Activated T-cell treated with anti-CD3 and anti-CD28 coated beads, Interleukin-2, amount 50 U/mL, for 4 hours (primary cell): ENCODE results near the gene ACP6. TPM values are rescaled to one million over a fixed set of nuclear protein-coding genes. Genes with fewer than 3 reads are reported as not detected.
"Not testable (repeated sequence)": the region's sequence is repeated elsewhere in the genome, so short reads cannot be mapped to it uniquely, and the experiment has no call there.

Experiments
- ATAC-seq, 2 donors: fragments of 200-7000 bp; cut with Tn5 transposase; one replicate each; pipeline ENCODE4 v1.10.0; 2021
- DNase-seq: peaks from one replicate; pipeline ENCODE4 v3.0.0-alpha.2; 2020
- H3K27me3 Mint-ChIP-seq: one replicate; pipeline ENCODE4 v1.8.0; 2021; ENCODE audit warnings: low read depth, mixed read lengths
- H3K36me3 Mint-ChIP-seq: one replicate; pipeline ENCODE4 v1.8.0; 2022; ENCODE audit warnings: mixed read lengths; ENCODE audit not compliant: insufficient read depth
- H3K4me1 Mint-ChIP-seq: one replicate; pipeline ENCODE4 v1.8.0; 2021; ENCODE audit warnings: low read depth, mixed read lengths
- H3K4me3 Mint-ChIP-seq: one replicate; pipeline ENCODE4 v1.8.0; 2021; ENCODE audit warnings: mild to moderate bottlenecking, moderate library complexity, mixed read lengths
- H3K9me3 Mint-ChIP-seq: one replicate; pipeline ENCODE4 v1.8.0; 2021; ENCODE audit warnings: mixed read lengths
- total RNA-seq, 3 donors: library from RNA; stranded (reverse); gene quantifications; one replicate each; pipeline ENCODE4 v1.2.1, GENCODE V29; 2021

Gene ACP6
- 1 to 10 TPM; 5.2 to 8.1 (median 5.6) TPM for total RNA-seq

GRCh38 chr1:147670319-147671001, at the start of gene ACP6:
TSS of gene ACP6 (minus strand) at chr1:147670524. CDS start at chr1:147670048, 476 bp downstream.
- Mint-ChIP-seq H3K9me3 (no peaks in the 10 kb centered on the region), H3K4me1 (peaks cover 17% of the 10 kb centered on the region), H3K4me3 (peak within 1 kb of the TSS; percentile 89), H3K36me3 (no peaks in the 10 kb centered on the region), H3K27me3 (peaks cover under 1% of the 10 kb centered on the region)
- ATAC-seq (peak; percentile 97), DNase-seq (peak; percentile 81)

- no peaks in the 10 kb centered on the region for H3K36me3 Mint-ChIP-seq
- peaks cover 16% of the 10 kb centered on the region for H3K27me3 Mint-ChIP-seq
- ATAC-seq (no peak), DNase-seq (no peak)
- H3K4me1 Mint-ChIP-seq, result peaks cover 12% of the 10 kb centered on the region
- H3K4me3 Mint-ChIP-seq, result no peak overlapping the region
- no peaks in the 10 kb centered on the region for H3K9me3 Mint-ChIP-seq
Observed at GRCh38 chr1:147719711-147720225, 49.4 kb upstream of the ACP6 start.

- H3K27me3 Mint-ChIP-seq, result peaks cover 22% of the 10 kb centered on the region
- H3K36me3 Mint-ChIP-seq, result no peaks in the 10 kb centered on the region
- DNase-seq (no peak), ATAC-seq (no peak)
- H3K9me3 Mint-ChIP-seq, result no peaks in the 10 kb centered on the region
- no peak overlapping the region for H3K4me3 Mint-ChIP-seq
- peaks cover 12% of the 10 kb centered on the region for H3K4me1 Mint-ChIP-seq
Observed at GRCh38 chr1:147719029-147719698, 48.8 kb upstream of the ACP6 start.

- DNase-seq (no peak), ATAC-seq (no peak)
- peaks cover 23% of the 10 kb centered on the region for H3K27me3 Mint-ChIP-seq
- peaks cover 12% of the 10 kb centered on the region for H3K4me1 Mint-ChIP-seq
- no peak overlapping the region for H3K4me3 Mint-ChIP-seq
- no peaks in the 10 kb centered on the region for H3K9me3 Mint-ChIP-seq
- no peaks in the 10 kb centered on the region for H3K36me3 Mint-ChIP-seq
Observed at GRCh38 chr1:147717706-147718097, 47.4 kb upstream of the ACP6 start.

- ATAC-seq, result no peak
- peaks cover 12% of the 10 kb centered on the region for H3K4me1 Mint-ChIP-seq
- H3K9me3 Mint-ChIP-seq, result no peaks in the 10 kb centered on the region
- peaks cover 24% of the 10 kb centered on the region for H3K27me3 Mint-ChIP-seq
- H3K36me3 Mint-ChIP-seq, result no peaks in the 10 kb centered on the region
- H3K4me3 Mint-ChIP-seq, result no peak overlapping the region
- DNase-seq, result no peak
Observed at GRCh38 chr1:147717051-147717705, 46.9 kb upstream of the ACP6 start.

- no peak overlapping the region for H3K4me3 Mint-ChIP-seq
- no peaks in the 10 kb centered on the region for H3K9me3 Mint-ChIP-seq
- no peaks in the 10 kb centered on the region for H3K36me3 Mint-ChIP-seq
- peaks cover 31% of the 10 kb centered on the region for H3K27me3 Mint-ChIP-seq
- peaks cover 8% of the 10 kb centered on the region for H3K4me1 Mint-ChIP-seq
- ATAC-seq (no peak), DNase-seq (no peak)
Observed at GRCh38 chr1:147712605-147713004, 42.3 kb upstream of the ACP6 start.

- Mint-ChIP-seq H3K4me1 (peaks cover 8% of the 10 kb centered on the region), H3K9me3 (no peaks in the 10 kb centered on the region), H3K36me3 (no peaks in the 10 kb centered on the region), H3K4me3 (peak overlapping the region; percentile 16), H3K27me3 (peaks cover 11% of the 10 kb centered on the region)
- peak; percentile 92 to 96 for ATAC-seq
- DNase-seq, result peak; percentile 51
Observed at GRCh38 chr1:147700042-147701006, 30.0 kb upstream of the ACP6 start.

GRCh38 chr1:147699686-147700041, 29.3 kb upstream of the ACP6 start:
- Mint-ChIP-seq H3K9me3 (no peaks in the 10 kb centered on the region), H3K27me3 (peaks cover 14% of the 10 kb centered on the region), H3K4me3 (no peak overlapping the region), H3K36me3 (no peaks in the 10 kb centered on the region), H3K4me1 (peaks cover 8% of the 10 kb centered on the region)
- DNase-seq, result no peak
- no peak for ATAC-seq

- ATAC-seq (no peak), DNase-seq (no peak)
- H3K4me3 Mint-ChIP-seq, result no peak overlapping the region
- H3K27me3 Mint-ChIP-seq, result peaks cover 8% of the 10 kb centered on the region
- peaks cover 3% of the 10 kb centered on the region for H3K36me3 Mint-ChIP-seq
- no peaks in the 10 kb centered on the region for H3K4me1 Mint-ChIP-seq
- H3K9me3 Mint-ChIP-seq, result peaks cover 33% of the 10 kb centered on the region
Observed at GRCh38 chr1:147683163-147683763, 12.9 kb upstream of the ACP6 start.

GRCh38 chr1:147680608-147681235, 10.4 kb upstream of the ACP6 start:
- ATAC-seq, H3K4me1 Mint-ChIP-seq, H3K27me3 Mint-ChIP-seq, DNase-seq, H3K36me3 Mint-ChIP-seq, H3K4me3 Mint-ChIP-seq: not testable (repeated sequence)
- H3K9me3 Mint-ChIP-seq, result peaks cover 32% of the 10 kb centered on the region

- H3K27me3 Mint-ChIP-seq, DNase-seq, H3K4me3 Mint-ChIP-seq, ATAC-seq, H3K36me3 Mint-ChIP-seq, H3K4me1 Mint-ChIP-seq: not testable (repeated sequence)
- H3K9me3 Mint-ChIP-seq, result peaks cover 12% of the 10 kb centered on the region
Observed at GRCh38 chr1:147677681-147678080, 7.4 kb upstream of the ACP6 start.

- H3K4me3 Mint-ChIP-seq, result no peak overlapping the region
- peaks cover 5% of the 10 kb centered on the region for H3K9me3 Mint-ChIP-seq
- ATAC-seq (no peak), DNase-seq (no peak)
- H3K36me3 Mint-ChIP-seq, result no peaks in the 10 kb centered on the region
- peaks cover 2% of the 10 kb centered on the region for H3K27me3 Mint-ChIP-seq
- H3K4me1 Mint-ChIP-seq, result no peaks in the 10 kb centered on the region
Observed at GRCh38 chr1:147676311-147677085, 6.2 kb upstream of the ACP6 start.

GRCh38 chr1:147673816-147674215, 3.5 kb upstream of the ACP6 start:
- Mint-ChIP-seq H3K4me1 (peaks cover 12% of the 10 kb centered on the region), H3K4me3 (no peak overlapping the region), H3K36me3 (no peaks in the 10 kb centered on the region), H3K27me3 (peaks cover 2% of the 10 kb centered on the region), H3K9me3 (peaks cover 5% of the 10 kb centered on the region)
- no peak for DNase-seq
- no peak for ATAC-seq
